Endothelial cell (in vitro differentiated cells): ENCODE results near the gene NEU4. TPM values are rescaled to one million over a fixed set of nuclear protein-coding genes. Genes with fewer than 3 reads are reported as not detected.

Experiments used
- DNase-seq: peaks from one replicate; pipeline ENCODE4 v3.0.0; 2021; ENCODE audit warnings: low spot score
- H3K27ac Mint-ChIP-seq: one replicate; pipeline ENCODE4 v1.8.0; 2021; ENCODE audit warnings: mixed read lengths, inconsistent platforms; ENCODE audit not compliant: unreplicated experiment
- H3K27me3 Mint-ChIP-seq: one replicate; pipeline ENCODE4 v1.8.0; 2021; ENCODE audit warnings: mild to moderate bottlenecking, moderate library complexity, mixed read lengths, inconsistent platforms; ENCODE audit not compliant: unreplicated experiment
- H3K36me3 Mint-ChIP-seq: one replicate; pipeline ENCODE4 v1.8.0; 2021; ENCODE audit warnings: mild to moderate bottlenecking, low read depth, mixed read lengths, inconsistent platforms; ENCODE audit not compliant: unreplicated experiment
- H3K4me1 Mint-ChIP-seq: one replicate; pipeline ENCODE4 v1.8.0; 2021; ENCODE audit warnings: mild to moderate bottlenecking, mixed read lengths, inconsistent platforms; ENCODE audit not compliant: unreplicated experiment
- H3K4me3 Mint-ChIP-seq: one replicate; pipeline ENCODE4 v1.8.0; 2021; ENCODE audit warnings: mild to moderate bottlenecking, mixed read lengths, inconsistent platforms; ENCODE audit not compliant: unreplicated experiment
- H3K9me3 Mint-ChIP-seq: one replicate; pipeline ENCODE4 v1.8.0; 2021; ENCODE audit warnings: mixed read lengths, inconsistent platforms; ENCODE audit not compliant: unreplicated experiment
- total RNA-seq: library from RNA; stranded (reverse); fragmentation: NEBNext Ultra II Directional; extraction: Animal tissue kit (Norgen Biotek cat#: 25700); gene quantifications from one replicate; pipeline ENCODE4 v1.2.1, GENCODE V29; 2021; ENCODE audit not compliant: unreplicated experiment
- TF ChIP-seq, protein P1 (sequence below): fragments of 200-600 bp; sonication (generic); IDR thresholded peaks from one replicate; pipeline ENCODE4 v1.5.0; 2021; ENCODE audit warnings: antibody characterized with exemption; ENCODE audit not compliant: unreplicated experiment

NEU4 gene
- total RNA-seq, 1 donor from 2014 or later: 0.33 TPM

- no peak overlapping the region for H3K4me3 Mint-ChIP-seq
- H3K27me3 Mint-ChIP-seq: peaks cover 6% of the 10 kb centered on the region
- H3K9me3 Mint-ChIP-seq: peaks cover 4% of the 10 kb centered on the region
- no peak overlapping the region for H3K27ac Mint-ChIP-seq
- DNase-seq: no peak
- H3K36me3 Mint-ChIP-seq: peaks cover 18% of the 10 kb centered on the region
- H3K4me1 Mint-ChIP-seq: peaks cover 3% of the 10 kb centered on the region
- TF ChIP-seq, protein P1, sequence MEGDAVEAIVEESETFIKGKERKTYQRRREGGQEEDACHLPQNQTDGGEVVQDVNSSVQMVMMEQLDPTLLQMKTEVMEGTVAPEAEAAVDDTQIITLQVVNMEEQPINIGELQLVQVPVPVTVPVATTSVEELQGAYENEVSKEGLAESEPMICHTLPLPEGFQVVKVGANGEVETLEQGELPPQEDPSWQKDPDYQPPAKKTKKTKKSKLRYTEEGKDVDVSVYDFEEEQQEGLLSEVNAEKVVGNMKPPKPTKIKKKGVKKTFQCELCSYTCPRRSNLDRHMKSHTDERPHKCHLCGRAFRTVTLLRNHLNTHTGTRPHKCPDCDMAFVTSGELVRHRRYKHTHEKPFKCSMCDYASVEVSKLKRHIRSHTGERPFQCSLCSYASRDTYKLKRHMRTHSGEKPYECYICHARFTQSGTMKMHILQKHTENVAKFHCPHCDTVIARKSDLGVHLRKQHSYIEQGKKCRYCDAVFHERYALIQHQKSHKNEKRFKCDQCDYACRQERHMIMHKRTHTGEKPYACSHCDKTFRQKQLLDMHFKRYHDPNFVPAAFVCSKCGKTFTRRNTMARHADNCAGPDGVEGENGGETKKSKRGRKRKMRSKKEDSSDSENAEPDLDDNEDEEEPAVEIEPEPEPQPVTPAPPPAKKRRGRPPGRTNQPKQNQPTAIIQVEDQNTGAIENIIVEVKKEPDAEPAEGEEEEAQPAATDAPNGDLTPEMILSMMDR: no peak
These were observed 45.3 kb upstream of the NEU4 start for GRCh38 chr2:241763551-241764274.

DNA sequence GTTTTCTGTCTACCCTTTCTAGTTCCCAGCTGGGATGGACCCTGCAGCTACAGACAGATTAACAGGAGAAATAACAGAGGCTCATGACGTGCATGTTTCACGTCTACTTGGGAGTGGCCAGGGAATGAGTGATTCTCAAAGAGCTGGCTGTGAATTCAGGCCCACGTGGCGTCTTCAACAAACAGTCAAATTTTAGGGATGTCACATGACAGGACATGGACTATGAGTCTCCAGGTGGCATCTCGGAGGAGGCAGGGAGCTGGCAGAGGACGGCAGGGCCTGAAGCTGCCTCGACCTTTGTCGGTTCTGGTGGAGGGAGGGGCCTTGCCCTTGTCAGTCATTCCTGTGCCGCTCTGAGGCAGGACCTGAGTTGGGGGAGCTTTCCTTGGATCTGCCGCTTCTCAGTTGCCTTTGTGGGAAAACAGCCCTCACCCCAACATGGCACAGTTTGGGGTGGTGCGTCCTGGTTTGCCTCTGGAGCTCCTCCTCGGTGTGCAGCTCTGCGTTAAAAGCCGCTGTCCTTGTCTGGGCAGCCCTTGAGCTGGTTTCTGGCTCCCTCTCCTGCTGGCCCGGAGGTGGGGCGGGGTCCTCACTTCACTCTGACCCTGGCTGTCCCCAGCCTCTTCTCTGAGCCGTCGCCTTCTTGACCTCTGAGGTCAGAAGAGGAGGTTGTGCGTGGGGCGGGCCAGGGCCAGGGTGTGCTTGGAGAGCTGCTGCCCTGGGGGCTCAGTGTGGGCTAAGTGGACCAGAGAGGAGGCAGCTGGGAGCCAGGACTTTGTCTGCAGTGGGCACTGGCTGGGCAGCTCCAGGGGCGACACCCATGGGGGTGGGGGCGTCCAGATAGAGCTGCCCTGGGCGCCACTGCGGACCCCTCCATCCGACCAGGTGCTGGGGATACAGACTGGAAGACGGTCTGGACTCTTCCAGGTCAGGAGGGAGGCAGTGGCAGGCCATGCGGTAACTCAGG, 44.4 kb upstream of the NEU4 start:
- H3K4me1 Mint-ChIP-seq: peaks cover 3% of the 10 kb centered on the region
- H3K27ac Mint-ChIP-seq: no peak overlapping the region
- H3K36me3 Mint-ChIP-seq: peaks cover 13% of the 10 kb centered on the region
- DNase-seq: peak; percentile 2
- H3K27me3 Mint-ChIP-seq: peaks cover 6% of the 10 kb centered on the region
- H3K4me3 Mint-ChIP-seq: no peak overlapping the region
- TF ChIP-seq, protein P1: no peak
- peaks cover 4% of the 10 kb centered on the region for H3K9me3 Mint-ChIP-seq

DNA sequence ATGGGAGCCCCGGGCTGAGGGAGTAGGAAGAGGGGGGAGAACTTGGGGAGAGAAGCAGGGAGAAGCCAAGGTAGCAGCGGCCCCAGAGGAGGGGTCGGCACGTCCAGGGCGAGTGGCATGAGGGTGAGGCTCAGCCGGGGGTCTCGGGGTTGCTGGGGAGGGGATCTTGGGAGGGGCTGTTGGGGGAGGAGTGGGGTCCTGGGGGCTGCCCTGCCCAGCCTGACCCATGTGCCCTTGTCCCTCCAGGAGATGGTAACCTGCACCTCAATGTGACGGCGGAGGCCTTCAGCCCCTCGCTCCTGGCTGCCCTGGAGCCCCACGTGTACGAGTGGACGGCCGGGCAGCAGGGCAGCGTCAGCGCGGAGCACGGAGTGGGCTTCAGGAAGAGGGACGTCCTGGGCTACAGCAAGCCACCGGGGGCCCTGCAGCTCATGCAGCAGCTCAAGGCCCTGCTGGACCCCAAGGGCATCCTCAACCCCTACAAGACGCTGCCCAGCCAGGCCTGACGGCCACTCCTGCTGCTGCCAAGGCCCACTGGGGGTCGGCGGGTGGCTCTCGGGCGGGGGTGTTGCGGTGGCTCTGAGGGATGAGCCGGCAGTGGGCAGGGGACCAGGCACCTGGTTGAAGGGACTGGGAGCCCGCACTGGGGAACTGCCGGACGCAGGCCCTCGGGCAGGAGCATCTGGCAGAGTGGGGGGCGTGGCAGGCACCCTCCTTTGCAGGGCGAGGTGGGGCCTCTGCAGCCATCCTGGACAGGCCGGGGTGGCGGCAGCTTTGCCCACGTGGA, 41.3 kb upstream of the NEU4 start:
- Mint-ChIP-seq H3K4me3 (no peak overlapping the region), H3K27me3 (peaks cover 3% of the 10 kb centered on the region), H3K4me1 (peaks cover 2% of the 10 kb centered on the region), H3K9me3 (no peaks in the 10 kb centered on the region), H3K36me3 (peaks cover 2% of the 10 kb centered on the region), H3K27ac (no peak overlapping the region)
- TF ChIP-seq, protein P1: no peak
- DNase-seq: no peak

- no peaks in the 10 kb centered on the region for H3K9me3 Mint-ChIP-seq
- DNase-seq: no peak
- H3K4me3 Mint-ChIP-seq: no peak overlapping the region
- H3K27ac Mint-ChIP-seq: no peak overlapping the region
- TF ChIP-seq, protein P1: no peak
- peaks cover 2% of the 10 kb centered on the region for H3K4me1 Mint-ChIP-seq
- no peaks in the 10 kb centered on the region for H3K36me3 Mint-ChIP-seq
- peaks cover 1% of the 10 kb centered on the region for H3K27me3 Mint-ChIP-seq
These were observed 40.7 kb upstream of the NEU4 start for GRCh38 chr2:241768251-241768711.
